ENCODE measurements around the gene PCIF1.

DNA sequence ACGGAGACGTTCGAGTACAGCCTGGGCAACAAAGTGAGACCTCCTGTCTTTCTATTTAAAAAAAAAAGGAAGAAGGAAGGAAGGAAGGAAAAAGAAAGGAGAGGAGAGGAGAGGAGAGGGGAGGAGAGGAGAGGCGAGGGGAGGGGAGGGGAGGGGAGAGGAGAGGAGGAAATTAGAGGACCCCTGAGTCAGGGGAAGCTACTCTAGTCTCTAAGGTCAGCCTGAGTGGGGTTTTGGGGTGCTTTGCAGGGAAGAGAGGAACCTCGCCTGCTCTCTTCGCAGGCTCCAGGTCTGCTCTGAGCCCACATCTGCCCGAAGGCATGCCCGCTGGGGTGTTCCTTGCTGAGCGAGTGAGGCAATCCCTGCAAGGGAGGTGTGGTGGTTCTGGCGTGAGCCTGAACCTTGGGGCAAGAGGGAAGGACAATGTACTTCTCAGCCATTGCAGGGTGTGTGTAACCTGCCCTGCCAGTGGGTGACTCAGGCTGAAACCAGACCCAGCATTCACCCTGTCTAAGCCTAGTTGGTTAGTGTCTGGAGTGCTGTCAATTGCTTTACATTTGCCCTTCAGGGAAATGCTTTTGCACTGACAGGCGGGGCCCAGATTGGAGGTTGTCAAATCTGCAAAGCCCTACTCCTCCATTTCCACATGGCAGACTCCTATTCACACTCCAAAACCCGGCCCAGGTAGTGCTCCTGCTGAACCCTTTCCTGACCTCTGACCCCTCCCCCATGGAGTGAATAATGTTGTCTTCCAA lies 58.9 kb downstream of the PCIF1 start:
- TF ChIP-seq, protein P1, sequence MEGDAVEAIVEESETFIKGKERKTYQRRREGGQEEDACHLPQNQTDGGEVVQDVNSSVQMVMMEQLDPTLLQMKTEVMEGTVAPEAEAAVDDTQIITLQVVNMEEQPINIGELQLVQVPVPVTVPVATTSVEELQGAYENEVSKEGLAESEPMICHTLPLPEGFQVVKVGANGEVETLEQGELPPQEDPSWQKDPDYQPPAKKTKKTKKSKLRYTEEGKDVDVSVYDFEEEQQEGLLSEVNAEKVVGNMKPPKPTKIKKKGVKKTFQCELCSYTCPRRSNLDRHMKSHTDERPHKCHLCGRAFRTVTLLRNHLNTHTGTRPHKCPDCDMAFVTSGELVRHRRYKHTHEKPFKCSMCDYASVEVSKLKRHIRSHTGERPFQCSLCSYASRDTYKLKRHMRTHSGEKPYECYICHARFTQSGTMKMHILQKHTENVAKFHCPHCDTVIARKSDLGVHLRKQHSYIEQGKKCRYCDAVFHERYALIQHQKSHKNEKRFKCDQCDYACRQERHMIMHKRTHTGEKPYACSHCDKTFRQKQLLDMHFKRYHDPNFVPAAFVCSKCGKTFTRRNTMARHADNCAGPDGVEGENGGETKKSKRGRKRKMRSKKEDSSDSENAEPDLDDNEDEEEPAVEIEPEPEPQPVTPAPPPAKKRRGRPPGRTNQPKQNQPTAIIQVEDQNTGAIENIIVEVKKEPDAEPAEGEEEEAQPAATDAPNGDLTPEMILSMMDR (IDR thresholded peaks at IDR 0.05; ENCODE audit: low read depth, low read length, poor library complexity, severe bottlenecking) = no peak
- TF ChIP-seq EZH2phosphoT487 (IDR thresholded peaks at IDR 0.05; ENCODE audit: borderline replicate concordance, low read length) = no peak
